ENCODE results near the gene EGFL7. TPM values are rescaled to one million over a fixed set of nuclear protein-coding genes. Genes with fewer than 3 reads are reported as not detected.

EGFL7 gene
- total and polyA plus RNA-seq, 10 donors: 132 to 522 (median 187) TPM

DNA sequence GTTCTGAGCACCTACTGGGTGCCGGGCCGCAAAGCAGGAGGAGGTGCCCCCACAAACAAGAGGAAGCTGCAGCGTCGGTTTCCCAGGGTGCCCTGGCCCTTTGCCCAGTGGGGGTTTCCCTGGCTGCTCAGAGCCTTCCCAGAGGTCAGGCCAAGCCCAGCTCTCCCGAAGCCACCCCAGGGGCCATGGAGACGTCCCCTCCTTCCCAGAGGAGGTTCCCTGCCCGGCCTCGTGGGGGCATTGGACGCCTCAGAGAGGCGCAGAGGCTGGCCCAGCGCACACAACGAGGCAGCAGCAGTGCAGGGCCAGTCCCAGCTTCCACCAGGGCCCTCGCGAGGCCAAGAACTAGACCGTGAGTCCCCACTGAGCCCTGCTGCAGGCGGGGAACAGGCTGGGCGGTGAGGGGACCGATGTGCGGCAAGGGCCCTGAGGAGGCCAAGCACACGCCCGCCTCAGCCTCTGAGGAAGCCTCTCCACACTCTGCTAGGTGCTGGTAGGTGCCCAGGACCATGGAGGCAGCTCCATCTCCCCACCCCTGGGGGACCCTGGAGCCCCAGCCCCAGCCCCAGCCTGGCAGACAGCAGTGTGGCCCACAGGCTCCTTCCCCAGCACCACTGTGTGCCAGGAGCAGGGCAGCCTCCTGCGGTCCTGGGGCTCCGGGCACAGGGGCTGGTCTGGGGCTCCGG, 56.6 kb downstream of the EGFL7 start:
- Histone ChIP-seq H3K4me3 (peak overlapping the region in 1 of 8 donors; percentile 49), H3K4me1 (peaks cover 13 to 78% (median 64%) of the 10 kb centered on the region in 6 donors), H3K27ac (peak overlapping the region in 7 of 8 donors; percentile 14 to 81 (median 58))

GRCh38 chr9:136720251-136720897, 57.7 kb downstream of the EGFL7 start:
- peaks cover 0 to 12% (median 0%) of the 10 kb centered on the region in 7 donors for H3K27me3 ChIP-seq (replicated peaks in 1 of 7)
- intact Hi-C loops (cut with DNase I; ENCODE audit: low total_unique reads): no loop called here
- DNase-seq: no peak
- H3K9me3 ChIP-seq: no peaks in the 10 kb centered on the region
- WGBS, 5 donors: 79 to 83% (median 82%) methylated on average over 13 to 20 of the region's 20 CpGs
- TF ChIP-seq POLR2AphosphoS5 (IDR thresholded peaks at IDR 0.05) (peak in 2 of 3 donors; percentile 1 to 46), POLR2A (IDR thresholded peaks at IDR 0.05) (no peak)
- TF ChIP-seq, protein P1, sequence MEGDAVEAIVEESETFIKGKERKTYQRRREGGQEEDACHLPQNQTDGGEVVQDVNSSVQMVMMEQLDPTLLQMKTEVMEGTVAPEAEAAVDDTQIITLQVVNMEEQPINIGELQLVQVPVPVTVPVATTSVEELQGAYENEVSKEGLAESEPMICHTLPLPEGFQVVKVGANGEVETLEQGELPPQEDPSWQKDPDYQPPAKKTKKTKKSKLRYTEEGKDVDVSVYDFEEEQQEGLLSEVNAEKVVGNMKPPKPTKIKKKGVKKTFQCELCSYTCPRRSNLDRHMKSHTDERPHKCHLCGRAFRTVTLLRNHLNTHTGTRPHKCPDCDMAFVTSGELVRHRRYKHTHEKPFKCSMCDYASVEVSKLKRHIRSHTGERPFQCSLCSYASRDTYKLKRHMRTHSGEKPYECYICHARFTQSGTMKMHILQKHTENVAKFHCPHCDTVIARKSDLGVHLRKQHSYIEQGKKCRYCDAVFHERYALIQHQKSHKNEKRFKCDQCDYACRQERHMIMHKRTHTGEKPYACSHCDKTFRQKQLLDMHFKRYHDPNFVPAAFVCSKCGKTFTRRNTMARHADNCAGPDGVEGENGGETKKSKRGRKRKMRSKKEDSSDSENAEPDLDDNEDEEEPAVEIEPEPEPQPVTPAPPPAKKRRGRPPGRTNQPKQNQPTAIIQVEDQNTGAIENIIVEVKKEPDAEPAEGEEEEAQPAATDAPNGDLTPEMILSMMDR (IDR thresholded peaks at IDR 0.05 in 8 of 11, conservative IDR thresholded peaks at IDR 0.05 in 3 of 11): no peak
- H3K36me3 ChIP-seq: peaks cover 6 to 50% (median 41%) of the 10 kb centered on the region in 6 donors
- no peak overlapping the region for H3K4me3 ChIP-seq
- peaks cover 4 to 78% (median 64%) of the 10 kb centered on the region in 6 donors for H3K4me1 ChIP-seq
- peak overlapping the region in 2 of 8 donors; percentile 68 to 81 for H3K27ac ChIP-seq

More for the DNA sequence above, 56.6 kb downstream of the EGFL7 start:
- WGBS, 5 donors: 28 to 49% (median 41%) methylated on average over 13 to 24 of the region's 24 CpGs
- TF ChIP-seq POLR2AphosphoS5 (IDR thresholded peaks at IDR 0.05) (peak; percentile 43 to 75 (median 57)), POLR2A (IDR thresholded peaks at IDR 0.05) (no peak)
- TF ChIP-seq, protein P1 (IDR thresholded peaks at IDR 0.05 in 8 of 11, conservative IDR thresholded peaks at IDR 0.05 in 3 of 11): no peak
- Histone ChIP-seq H3K36me3 (peaks cover 6 to 40% (median 32%) of the 10 kb centered on the region in 6 donors), H3K9me3 (no peaks in the 10 kb centered on the region), H3K27me3 (replicated peaks in 1 of 7) (peaks cover 0 to 21% (median 7%) of the 10 kb centered on the region in 7 donors)
- peak; percentile 86 for DNase-seq
- intact Hi-C loops (cut with DNase I; ENCODE audit: low total_unique reads): no loop called here

GRCh38 chr9:136720898-136721338, 58.2 kb downstream of the EGFL7 start:
- intact Hi-C loops (cut with DNase I; ENCODE audit: low total_unique reads): no loop called here
- DNase-seq: no peak
- Histone ChIP-seq H3K27me3 (replicated peaks in 1 of 7) (peaks cover 0 to 6% (median 0%) of the 10 kb centered on the region in 7 donors), H3K4me3 (no peak overlapping the region), H3K4me1 (peaks cover 6 to 78% (median 69%) of the 10 kb centered on the region in 6 donors), H3K9me3 (no peaks in the 10 kb centered on the region), H3K27ac (peak overlapping the region in 2 of 8 donors; percentile 17 to 68), H3K36me3 (peaks cover 6 to 56% (median 47%) of the 10 kb centered on the region in 6 donors)
- TF ChIP-seq POLR2A (IDR thresholded peaks at IDR 0.05): no peak
- no peak for TF ChIP-seq POLR2AphosphoS5 (IDR thresholded peaks at IDR 0.05)
- TF ChIP-seq, protein P1 (IDR thresholded peaks at IDR 0.05 in 8 of 11, conservative IDR thresholded peaks at IDR 0.05 in 3 of 11): no peak
- WGBS, 5 donors: 69 to 83% (median 71%) methylated on average over 9 to 11 of the region's 11 CpGs
